Activated effector memory CD4-positive, alpha-beta T cell treated with Interleukin-2 at 50 U/mL for 16 hours (primary cell): ENCODE data around the gene ARAP1.

Source experiments
- DNase-seq: peaks from one replicate; pipeline ENCODE4 v3.0.0-alpha.2; 2020

Gene ARAP1

DNA sequence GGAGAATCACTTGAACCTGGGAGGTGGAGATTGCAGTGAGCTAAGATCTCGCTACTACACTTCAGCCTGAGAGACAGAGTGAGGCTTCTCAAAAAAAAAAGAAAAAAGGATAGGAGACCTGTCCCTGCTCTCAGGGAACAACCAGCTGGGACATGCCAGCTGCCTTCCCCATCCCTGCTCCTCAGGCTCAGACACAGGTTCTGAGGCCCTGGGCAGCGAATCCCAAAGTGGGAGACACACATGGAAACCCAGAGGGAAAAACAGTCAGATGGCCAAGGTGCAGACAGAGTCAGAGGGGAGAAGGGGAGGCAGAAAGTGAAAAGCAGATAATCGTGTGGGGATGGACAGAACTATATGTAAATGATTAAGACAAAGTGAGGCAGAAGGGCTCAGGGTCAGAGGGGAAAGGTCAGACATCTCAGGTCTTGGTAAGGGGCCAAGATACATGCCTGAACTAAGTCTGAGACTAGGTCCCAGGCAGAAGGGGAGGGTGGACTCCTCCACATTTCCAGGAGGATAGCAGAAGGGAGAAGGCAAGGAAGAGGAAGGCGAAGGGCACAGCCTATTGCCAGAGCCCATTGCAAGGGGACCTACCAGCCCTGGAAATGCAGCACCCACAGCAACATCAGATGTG lies 27.4 kb upstream of the ARAP1 start:
- DNase-seq: no peak

DNA sequence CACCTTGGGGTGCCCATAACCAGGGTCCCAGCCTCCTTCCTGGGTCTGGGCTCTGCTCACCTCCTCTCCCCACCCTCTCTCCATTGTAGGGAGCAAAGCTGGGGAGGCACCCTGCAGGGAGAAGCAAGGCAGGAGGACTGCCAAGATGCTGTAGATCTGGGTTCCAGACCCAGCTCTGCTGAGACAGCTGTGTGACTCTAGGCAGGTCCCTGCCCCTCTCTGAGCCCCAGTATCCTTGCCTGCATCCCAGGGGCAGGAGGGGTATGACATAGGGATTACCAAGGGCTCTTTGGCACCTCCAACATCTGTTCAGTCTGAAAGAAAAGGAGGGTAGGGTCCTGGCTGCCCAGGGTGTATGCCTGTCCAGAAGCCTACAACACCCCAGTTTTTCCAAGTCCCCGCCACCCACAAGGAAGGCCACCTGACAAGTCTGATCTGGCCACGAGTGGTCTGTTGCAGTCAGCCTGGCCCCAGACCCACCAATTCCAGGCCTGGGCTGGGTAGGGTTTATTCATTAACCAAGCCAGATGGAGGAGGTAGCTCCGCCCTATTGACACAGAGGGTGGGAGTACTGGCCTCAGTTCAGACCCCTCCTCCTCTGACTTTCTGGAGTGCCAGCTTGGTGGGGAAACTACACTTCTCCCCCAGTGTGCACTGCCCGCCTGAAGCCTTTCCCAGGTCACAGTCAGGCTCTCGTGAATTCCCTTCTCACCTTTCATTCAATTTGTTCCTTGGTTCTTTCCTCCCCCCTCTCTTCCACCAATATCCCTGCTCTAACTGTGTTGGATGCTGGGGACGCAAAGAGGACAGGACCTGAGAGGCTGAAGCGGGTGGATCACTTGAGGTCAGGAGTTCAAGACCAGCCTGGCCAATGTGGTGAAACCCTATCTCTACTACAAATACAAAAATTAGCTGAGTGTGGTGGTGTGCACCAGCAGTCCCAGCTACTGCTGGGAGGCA lies 26.6 kb upstream of the ARAP1 start:
- DNase-seq: no peak

DNA sequence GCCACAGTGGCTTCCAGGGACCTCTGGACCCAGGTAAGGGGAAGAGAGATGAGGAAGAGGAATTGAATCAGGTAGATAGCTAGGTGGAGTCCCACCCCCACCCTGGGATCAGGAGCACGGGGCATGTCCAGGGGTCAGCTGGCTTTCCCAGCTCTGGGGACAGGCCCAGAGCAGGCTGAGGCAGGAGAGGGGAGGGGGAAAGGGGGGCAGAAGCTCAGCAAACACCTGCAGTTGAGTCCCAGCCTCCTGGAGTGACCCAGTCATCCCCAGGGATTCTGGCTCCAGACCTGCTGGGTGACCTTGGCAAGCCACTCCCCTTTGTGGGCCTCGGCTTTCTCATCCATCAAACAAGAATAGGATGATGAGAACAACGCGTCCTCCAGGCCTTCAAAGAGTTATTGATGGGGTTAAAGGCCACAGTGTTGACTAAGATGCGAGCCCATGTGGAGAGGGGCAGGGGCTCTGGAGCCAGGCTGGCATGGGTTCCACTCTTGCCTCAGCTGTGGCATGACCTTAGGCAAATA lies 25.6 kb upstream of the ARAP1 start:
- no peak for DNase-seq

DNA sequence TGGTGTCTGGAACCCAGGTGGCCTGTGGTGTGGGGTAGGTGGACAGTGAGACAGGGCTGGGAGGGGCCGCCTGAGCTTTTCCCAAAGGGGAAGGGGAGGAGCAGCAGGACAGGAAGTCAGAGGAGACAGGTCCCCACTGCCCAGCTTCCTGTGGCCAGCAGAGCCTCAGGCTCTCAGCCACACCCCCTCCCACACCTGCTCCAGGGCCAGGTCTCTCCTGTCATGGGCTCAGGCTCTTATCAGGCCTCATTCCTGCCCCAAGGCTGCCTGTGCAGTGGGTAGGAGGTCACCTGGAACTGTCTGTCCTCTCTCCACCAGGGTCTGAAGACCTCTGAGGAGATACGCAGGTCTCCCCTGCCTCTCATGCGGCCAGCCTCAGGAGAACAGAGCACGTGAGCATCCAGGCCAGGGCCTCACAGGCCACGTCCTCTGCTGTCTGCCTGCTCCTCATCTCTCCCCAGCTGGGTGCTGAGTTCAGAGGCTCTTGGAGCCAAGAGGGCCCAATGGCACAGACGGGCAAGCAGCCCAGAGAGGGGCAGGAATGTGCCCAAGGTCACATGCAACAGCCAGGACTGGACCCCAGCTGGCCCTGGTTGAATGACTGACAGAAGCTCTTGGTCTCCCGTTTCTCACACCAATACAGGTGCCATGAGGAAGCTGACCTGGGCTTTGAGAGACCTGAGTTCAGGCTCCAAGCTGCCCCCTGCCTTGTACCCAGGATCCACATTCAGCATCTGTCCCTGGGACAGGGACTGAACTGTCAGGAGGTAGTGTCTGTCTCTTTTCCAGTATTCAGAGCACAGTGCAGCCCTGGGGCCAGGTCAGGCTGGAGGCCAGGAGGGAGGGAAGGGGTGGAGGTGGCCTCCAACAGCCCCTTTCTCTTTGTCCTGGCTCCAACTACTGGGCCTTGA lies 24.9 kb upstream of the ARAP1 start:
- DNase-seq: no peak

DNA sequence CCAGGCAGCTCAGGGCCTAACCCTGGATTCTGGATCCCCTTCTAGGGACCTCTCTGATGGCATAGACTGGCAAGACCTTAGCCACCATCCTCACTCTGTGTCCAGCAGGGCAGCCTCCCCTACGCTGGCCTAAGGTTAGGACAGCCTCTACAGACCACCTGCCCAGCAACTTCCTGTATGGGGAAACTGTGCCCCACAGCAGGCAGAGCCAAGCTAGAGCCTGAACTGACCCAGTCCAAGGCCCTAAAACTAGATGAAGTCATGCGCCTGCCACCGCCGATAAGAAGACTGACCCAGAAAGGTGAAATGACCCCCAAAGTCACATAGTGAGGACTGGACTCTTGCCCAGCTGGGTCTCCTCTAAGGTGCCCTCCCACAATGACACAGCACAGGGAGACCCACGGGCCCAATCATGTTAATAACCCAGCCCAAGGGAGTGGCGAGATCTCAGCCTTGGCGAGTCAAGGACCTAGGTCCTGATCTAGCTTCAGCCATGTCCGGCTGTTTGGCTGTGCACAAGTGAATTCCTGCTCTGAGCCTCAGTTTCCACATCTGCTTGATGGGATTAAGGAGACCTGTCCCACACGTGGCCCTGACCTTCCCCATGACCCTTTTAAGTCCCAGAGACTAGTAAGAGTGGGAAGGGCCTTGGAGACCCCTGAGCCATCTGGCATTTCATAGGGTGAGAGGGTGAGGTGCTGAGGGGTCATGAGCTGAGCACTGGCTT lies 24.1 kb upstream of the ARAP1 start:
- DNase-seq: no peak

DNA sequence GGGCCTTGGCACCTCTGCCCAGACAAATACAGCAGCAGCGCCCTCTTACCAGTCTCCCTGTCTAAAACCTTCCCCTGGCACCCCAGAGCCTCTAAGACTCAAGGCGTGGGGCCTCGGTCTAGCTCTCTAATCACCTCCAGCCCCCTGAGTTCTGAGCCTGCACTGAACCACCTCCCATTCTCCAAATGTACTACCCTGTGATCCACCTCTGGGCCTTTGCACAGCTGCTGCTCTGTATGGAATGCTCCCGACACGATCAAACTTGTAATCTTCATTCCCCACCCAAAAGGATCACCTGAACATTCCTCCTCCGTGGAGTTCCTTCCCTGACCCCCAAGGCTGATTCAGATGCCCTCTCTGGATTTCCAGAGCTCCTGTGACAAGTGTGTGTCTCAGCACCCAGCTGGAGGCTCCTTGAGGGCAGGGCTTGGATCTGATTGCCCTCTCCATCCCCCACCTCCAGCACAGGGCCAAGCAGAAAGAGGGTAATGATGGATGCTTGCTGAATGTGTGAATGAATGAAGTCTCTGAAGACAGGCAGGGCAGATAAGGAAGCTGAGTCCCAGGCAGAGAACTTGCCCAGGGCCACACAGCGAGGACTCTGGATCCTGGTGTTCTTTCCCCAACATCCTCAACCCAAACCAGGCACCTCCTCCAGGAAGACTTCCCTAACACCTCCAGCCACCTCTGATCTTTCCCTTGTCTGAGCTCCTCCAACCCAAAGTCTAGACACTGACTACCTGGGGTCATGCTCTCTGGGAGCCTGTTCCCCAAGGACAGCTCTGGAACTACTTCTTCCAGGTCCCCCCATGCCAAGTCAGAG lies 23.3 kb upstream of the ARAP1 start:
- no peak for DNase-seq

DNA sequence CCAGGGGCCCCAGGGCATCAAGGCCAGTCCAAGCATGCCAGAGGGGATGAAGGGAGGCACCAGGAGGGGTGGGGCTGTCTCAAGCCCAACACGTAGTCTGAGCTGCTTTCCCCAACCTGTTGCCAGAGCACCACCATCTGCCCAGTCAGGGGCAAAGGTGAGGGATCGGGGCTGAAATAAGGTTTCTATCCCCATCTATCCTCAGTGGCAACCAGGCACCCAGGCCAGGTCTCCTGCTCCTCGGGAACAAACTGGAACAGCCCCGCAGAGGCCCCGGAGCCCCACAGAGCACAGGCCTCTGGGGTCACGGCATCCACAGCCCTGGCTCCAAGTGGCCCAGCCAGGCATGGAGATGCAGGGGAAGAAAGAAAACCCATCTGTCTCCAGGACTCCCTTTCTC lies 22.3 kb upstream of the ARAP1 start:
- no peak for DNase-seq

DNA sequence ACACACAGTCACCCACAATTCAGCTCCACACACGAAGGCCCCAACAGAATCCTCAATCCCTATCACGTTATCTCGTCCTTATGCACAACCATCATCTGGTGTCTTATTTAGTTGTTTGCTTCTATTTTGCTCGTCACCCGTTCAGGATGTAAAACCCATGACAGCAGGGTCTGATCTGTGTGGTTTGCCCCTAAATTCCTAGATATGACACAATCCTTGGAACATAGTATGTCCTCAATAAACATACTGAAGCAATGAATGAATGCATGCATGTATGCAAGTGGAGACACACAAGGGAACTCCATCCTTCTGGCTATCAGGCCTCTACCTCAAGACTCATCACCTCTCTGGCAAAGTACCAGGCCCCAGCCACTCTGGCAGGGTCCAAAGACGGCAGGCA lies 21.5 kb upstream of the ARAP1 start:
- no peak for DNase-seq

DNA sequence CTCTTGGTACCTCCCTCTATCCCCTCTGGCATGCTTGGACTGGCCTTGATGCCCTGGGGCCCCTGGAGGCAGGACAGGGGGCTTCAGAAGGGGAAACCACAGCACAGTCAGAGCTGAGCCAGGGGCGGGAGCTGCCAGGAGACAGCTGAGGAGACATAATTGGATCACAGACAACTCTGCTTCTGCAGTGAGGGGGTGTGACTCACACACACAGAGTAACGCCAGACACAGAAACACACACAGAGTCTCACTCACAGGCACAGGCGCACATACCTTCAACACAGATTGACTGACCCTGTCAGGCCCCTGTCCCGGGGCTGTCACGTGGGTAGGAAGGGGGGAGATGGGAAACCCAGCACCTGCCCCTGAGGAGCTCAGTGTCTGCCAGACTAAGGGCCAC lies 21.1 kb upstream of the ARAP1 start:
- no peak for DNase-seq

DNA sequence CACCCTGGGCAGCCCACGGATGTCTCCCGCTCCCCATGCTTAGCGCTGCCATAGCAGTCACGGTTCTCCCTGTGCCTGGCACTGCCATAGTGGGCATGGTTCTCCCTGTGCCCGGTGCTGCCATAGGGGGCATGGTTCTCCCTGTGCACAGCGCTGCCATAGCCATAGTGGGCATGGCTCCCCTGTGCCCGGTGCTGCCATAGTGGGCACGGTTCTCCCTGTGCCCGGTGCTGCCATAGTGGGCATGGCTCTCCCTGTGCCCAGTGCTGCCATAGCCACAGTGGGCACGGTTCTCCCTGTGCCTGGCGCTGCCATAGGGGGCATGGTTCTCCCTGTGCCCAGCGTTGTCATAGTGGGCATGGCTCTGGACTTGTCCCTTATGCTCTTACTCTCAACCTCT lies 19.9 kb upstream of the ARAP1 start:
- DNase-seq: no peak

DNA sequence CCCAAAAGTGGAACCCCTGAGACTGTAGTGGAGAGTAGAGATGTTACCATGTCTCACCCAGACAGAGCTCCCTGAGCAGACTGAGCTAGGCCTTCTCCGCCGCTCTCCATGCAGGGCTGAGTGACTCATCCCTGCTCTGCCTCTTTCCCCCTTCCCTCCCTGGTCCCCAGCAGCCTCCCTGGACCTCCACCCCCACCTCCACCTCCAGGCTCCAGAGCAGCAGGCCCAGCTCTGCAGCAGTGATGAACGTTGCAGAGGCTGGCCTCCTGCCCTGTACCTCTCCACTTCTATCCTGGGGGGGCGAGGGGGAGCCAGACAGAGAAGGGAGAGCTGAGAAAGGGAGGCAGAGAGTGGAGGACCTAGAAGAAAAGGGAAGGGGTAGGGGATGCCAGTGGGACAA lies 19.3 kb upstream of the ARAP1 start:
- DNase-seq: no peak

DNA sequence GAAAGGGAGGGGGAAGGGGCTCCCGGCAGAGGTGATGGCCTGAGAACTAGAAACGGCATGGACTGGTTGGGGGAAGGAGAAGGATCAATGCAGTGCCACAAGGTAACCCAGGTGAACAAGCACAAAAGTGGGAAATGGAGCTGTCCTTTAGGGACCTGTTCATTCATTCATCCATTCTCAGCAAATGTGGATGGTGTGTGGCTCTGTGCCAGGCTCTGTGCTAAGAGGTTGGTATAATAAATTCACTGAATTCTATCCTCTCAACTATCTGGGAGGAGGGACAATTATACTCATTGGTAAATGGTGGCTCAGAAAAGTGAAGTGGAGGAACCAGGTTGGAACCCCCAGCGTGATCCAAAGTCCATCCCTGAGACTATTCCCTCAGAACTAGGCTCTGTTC lies 18.6 kb upstream of the ARAP1 start:
- DNase-seq: no peak

DNA sequence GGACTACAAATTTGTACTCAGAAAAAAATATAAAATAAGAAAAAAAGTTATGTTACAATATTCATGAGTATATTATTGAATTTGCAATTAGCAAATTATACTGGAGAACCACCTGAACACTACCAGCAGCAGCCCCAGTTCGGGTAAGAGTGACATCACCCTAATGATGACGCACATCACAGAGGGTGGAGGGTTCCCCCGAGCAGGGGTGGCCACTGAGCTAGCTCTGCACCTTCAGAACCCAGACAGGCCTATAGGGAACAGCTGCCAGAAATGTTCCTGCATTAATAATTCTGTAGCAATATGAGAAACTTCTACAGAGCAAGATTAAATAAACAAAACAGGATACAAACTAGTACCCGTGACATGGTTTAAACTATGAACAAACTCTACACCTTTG lies 17.5 kb upstream of the ARAP1 start:
- DNase-seq: no peak

DNA sequence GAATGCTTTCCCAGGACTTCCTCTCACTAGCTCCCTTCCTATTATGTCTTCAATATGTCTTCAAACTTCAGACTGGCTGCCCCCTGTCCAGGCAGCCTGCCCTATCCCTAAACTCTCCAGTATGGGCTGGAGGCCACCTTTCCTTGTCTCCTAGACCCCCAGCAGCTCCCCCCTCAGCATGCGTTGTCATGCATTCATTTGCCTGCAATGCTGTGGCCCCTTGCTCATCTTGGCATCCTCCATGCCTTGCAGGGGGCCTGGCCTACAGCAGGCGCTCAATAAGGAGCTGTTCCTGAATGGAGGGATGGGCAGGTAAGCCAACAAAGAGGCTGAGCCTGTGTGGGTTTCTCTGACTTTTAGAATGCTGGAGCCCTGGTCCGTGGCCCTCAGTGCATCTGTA lies 16.4 kb upstream of the ARAP1 start:
- no peak for DNase-seq

DNA sequence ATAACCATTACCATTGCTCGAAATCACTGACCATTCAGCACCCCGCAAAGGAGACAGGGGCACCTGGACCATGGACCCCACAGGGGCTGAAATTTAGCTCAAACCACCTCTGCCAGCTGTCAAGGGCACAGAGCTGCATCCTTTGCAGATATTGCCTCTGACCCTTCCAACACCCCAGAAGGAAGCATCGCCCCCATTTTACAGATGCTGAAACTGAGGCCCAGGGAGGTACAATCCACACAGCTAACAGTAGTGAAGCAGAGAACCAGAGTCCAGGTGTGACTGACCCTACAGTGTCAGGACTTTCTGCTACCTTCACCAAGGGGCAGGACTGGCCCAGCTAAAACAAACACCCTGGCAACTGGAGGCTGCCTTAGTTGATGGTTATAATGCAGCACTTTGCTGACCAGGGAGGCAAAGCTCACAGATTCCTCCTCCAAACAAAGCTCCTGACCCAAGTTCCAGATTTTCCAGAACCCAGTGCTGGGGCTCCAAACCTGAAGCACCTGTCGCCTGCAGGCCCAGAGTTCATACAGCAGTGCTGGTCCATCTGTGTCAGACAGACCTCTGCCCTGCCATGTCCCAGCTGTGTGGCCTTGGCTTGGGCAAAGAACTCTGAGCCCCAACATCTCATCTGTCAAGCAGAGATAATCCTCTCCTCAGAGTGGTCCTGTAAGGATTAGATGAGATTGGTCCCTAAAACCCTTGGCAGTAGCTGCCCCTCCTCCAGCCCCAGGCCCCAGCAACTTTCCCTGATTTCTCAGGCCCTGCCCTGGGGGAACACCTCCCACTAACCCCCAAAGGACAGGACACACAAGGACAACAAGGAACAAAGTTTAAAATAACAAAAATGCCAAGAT lies 15.2 kb upstream of the ARAP1 start:
- DNase-seq: no peak

DNA sequence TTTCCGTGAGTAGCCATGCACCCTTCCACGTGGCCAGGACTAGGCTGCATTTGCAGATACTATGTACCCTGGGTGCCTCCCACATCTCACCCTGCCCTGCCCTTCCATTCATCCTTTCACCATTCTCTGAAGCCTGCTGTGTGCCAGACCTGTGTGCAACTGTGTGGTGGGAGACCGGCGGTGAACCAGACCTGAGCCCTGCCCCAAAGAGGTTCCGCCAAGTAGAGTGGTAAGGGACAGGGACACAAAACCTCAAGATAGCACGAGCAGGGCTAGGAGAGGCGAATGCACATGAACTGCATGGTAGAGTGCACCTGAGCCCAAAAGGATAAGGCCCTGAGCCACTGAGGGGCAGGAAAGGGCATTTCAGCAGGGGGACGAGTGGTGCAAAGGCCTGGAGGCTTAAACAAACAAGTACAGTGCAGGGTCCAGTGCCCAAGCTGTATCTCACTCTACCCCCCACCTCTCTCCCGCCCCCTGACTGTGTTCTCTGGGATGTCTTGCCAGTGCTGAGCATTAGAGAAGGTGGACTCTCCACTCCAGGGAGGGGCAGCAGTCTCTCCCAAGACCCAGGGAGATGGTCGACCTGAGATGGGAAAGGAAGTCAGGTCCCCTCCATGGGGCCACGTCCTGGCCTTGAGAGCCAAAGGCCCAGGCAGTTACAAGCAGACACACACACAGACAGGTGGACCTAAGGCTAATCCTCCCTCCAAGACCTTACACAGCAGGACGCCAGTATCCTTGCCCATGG lies 14.1 kb upstream of the ARAP1 start:
- no peak for DNase-seq

DNA sequence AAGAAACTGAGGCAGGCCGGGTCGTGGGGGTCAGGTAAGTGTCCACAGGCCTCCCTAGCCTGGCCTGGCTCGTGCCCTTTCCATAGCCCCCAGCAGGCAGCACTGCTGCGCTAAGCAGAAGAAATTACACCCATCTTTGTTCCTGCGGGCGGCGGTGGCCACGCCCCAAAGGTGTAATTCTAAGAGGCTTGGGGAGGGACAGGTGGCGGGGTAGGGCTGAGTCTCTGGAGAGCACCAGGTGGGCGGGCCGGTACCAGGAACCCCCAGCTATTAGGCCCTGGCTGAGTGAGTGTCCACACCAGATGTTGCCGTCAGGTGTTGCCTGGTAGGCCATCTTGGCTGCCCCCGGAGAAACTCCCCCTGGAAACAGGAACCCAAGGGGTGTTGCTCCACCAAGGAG lies 12.3 kb upstream of the ARAP1 start:
- DNase-seq: no peak

DNA sequence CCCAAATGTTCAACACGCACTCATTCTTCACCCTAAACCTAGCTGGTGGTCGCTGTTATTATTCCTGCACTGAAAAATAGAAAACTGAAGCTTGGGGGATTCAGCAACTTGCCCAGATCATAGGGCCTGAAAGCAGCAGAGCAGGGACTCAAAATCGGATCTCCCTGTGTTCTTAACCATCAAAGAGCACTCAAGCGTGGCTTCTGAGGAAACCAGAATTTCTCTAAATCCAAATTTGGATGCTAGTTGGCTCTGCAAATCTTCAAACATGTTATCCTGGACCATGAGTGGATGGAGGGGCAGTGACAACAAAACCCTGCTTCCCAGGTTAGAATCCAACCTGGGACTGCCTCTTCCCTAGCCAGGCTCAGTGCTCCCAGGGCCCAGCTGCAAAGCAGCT lies 11.6 kb upstream of the ARAP1 start:
- no peak for DNase-seq

DNA sequence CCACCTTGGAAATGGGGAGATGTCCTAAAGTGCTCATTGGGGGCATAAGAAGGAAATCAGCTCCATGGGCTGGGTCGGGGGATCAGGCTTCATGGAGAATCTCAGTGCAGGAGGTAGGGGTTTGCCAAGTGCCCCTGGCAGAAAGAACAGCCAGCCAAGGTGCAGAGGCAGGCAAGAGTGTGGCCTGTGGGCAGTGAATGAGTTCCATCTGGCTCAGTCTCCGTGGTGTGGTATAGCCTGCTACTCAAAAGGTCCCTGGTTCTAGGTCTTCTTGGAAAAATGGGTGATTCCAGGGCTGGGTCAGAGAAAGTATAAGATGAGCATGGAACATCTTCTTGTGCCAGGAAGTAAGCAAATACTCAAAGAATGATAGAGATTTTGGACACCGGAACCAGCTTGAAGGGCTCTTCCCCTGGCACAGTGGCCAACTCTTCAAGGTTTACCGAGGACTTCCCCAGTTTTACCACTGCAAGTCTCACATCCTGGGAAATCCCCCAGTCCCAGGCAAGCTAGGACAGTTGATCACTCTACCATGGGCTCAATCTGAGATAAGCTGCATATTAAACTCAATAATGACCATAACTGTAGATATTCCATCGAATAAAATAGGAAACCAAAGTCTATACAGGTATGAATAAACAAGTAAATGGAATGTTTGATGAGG lies 10.6 kb upstream of the ARAP1 start:
- DNase-seq: no peak
